Common myeloid progenitor, CD34-positive (primary cell): ENCODE results near the gene CDC42BPA.
A peak's percentile ranks its signal among the peaks of the same experiment; 100 is the strongest.

Source experiments
- CTCF ChIA-PET: fragments of 350-600 bp; sonication (Branson Sonifier 250); formaldehyde crosslinking; loops from one replicate; lab custom pipeline; 2021; ENCODE audit warnings: antibody characterized with exemption; lab: Charles Lee
- POLR2A ChIA-PET: fragments of 350-600 bp; sonication (Branson Sonifier 250); formaldehyde crosslinking; loops from one replicate; lab custom pipeline; 2021; ENCODE audit warnings: antibody characterized with exemption; lab: Charles Lee
- DNase-seq, 3 donors: peaks; one replicate each; pipeline versions ENCODE4 v3.0.0 to v3.0.0-alpha.2; 2013
- H3K27ac ChIP-seq, 2 experiments: 1 replicate in 1 of 2; 2 replicates in 1 of 2; pipeline ENCODE4 v1.7.0; 2013; ENCODE audit warnings: inconsistent platforms in 2 of 2, low read length in 2 of 2, mild to moderate bottlenecking in 2 of 2, low read depth in 1 of 2, moderate library complexity in 1 of 2; ENCODE audit not compliant: severe bottlenecking in 2 of 2, insufficient read depth in 1 of 2, poor library complexity in 1 of 2
- H3K27me3 ChIP-seq, 5 experiments: replicated peaks in 2 of 5; 1 replicate in 3 of 5; 2 replicates in 2 of 5; pipeline versions ENCODE4 v1.6.1 to v1.7.0; 2013; ENCODE audit warnings: low read length in 4 of 5, mild to moderate bottlenecking in 2 of 5, moderate library complexity in 2 of 5, inconsistent platforms in 1 of 5; ENCODE audit not compliant: insufficient read depth in 5 of 5, control insufficient read depth in 4 of 5
- H3K36me3 ChIP-seq, 4 experiments: 1 replicate in 2 of 4; 2 replicates in 2 of 4; pipeline versions ENCODE4 v1.6.1 to v1.7.0; 2013; ENCODE audit warnings: low read length in 3 of 4, control low read depth in 1 of 4, mild to moderate bottlenecking in 1 of 4; ENCODE audit not compliant: control insufficient read depth in 4 of 4, insufficient read depth in 4 of 4
- H3K4me1 ChIP-seq, 4 experiments: 1 replicate in 3 of 4; 2 replicates in 1 of 4; pipeline versions ENCODE4 v1.6.1 to v1.7.1; 2013; ENCODE audit warnings: low read length in 3 of 4, mild to moderate bottlenecking in 3 of 4, control low read depth in 1 of 4, inconsistent platforms in 1 of 4, moderate library complexity in 1 of 4; ENCODE audit not compliant: control insufficient read depth in 4 of 4, insufficient read depth in 4 of 4; ENCODE audit errors: control extremely low read depth in 1 of 4
- H3K4me3 ChIP-seq, 7 experiments: 1 replicate in 4 of 7; 2 replicates in 3 of 7; pipeline versions ENCODE4 v1.5.1 to v1.7.0; 2013; ENCODE audit warnings: mild to moderate bottlenecking in 7 of 7, low read length in 6 of 7, moderate library complexity in 6 of 7, inconsistent platforms in 2 of 7, low read depth in 2 of 7, control low read depth in 1 of 7; ENCODE audit not compliant: insufficient read depth in 4 of 7, control insufficient read depth in 1 of 7; ENCODE audit errors: extremely low read depth in 1 of 7
- H3K9me3 ChIP-seq, 5 experiments: 1 replicate in 4 of 5; 2 replicates in 1 of 5; pipeline versions ENCODE4 v1.6.1 to v1.7.1; 2013; ENCODE audit warnings: low read length in 4 of 5, mild to moderate bottlenecking in 2 of 5, inconsistent platforms in 1 of 5, low read depth in 1 of 5, moderate library complexity in 1 of 5; ENCODE audit not compliant: control insufficient read depth in 4 of 5, insufficient read depth in 2 of 5; ENCODE audit errors: control extremely low read depth in 1 of 5
- WGBS: methylation state at CpG from one replicate; pipeline ENCODE4 v1.1.5; 2013; ENCODE audit not compliant: insufficient coverage; 5-methylcytosine and 5-hydroxymethylcytosine counted together

The CDC42BPA gene

DNA sequence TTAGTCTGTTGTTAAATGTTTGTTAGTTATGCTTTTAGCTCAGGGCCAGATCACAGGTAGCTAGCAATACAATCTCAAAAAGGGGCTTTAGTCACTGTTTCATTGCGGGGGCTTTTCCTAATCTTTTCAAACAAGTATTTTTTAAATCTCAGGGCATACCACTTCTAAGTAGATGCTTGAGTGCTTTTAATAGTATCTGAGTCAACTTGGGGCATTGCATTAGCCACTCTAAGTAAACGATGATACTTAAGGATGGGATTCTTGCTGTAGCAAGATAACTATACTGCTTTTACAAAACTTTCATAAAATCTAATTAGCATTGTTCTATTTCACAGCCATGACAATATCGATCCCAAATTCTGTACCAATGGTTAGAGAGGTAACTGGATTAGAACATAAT lies 11.6 kb downstream of the CDC42BPA start:
- no CpG with 5 or more reads among the region's 3 CpGs for WGBS
- Histone ChIP-seq H3K4me3 (no peak overlapping the region), H3K27me3 (no peaks in the 10 kb centered on the region), H3K27ac (no peak overlapping the region), H3K4me1 (peaks cover 0 to 2% (median 0%) of the 10 kb centered on the region in 4 experiments), H3K9me3 (no peaks in the 10 kb centered on the region), H3K36me3 (no peaks in the 10 kb centered on the region)
- ChIA-PET CTCF (interaction anchor here (0.6 to 1.1 kb wide), 2 partner anchors 66 to 198 kb away, joined by 3 read pairs; no protein-coding TSS in a partner anchor), POLR2A (no interaction called here)
- no peak for DNase-seq

DNA sequence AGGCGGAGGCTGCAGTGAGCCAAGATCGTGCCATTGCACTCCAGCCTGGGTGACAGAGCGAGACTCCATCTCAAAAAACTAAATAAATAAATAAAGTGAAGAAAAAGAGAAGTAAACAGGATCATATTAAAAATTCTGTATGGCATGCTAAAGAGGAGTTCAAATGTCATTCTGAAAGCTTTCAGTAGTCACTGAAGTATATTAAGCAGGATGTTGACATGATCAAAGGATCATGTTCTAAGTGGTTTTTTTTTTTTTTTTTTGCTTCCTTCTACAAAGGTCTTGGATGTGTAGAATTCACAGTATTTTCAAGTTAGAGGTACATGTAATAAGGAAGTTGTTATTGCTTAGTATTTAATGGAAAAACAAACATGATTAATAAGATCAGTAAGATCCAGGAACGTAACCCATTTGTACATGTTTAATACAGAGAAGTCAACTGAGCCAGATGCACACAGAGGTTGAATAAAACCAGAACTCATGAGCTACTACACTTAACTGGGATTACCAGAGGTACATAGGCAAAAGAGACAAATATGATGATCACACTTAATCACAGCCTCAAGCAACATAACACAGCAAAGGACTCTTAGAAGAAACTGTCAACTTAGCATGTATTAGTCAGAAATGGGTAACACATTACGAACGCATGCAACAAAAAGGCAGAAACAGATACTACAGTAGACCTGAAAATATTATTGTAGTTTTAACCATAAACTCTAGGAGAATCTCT lies 12.2 kb downstream of the CDC42BPA start:
- H3K36me3 ChIP-seq: no peaks in the 10 kb centered on the region
- no peak overlapping the region for H3K4me3 ChIP-seq
- H3K27ac ChIP-seq: no peak overlapping the region
- ChIA-PET POLR2A (no interaction called here), CTCF (interaction anchor here (0.6 to 1.1 kb wide), 2 partner anchors 65 to 197 kb away, joined by 3 read pairs; no protein-coding TSS in a partner anchor)
- no peaks in the 10 kb centered on the region for H3K27me3 ChIP-seq
- no peak for DNase-seq
- peaks cover 0 to 2% (median 0%) of the 10 kb centered on the region in 4 experiments for H3K4me1 ChIP-seq
- no peaks in the 10 kb centered on the region for H3K9me3 ChIP-seq
- WGBS: 83% methylated on average over 1 of the region's 6 CpGs

DNA sequence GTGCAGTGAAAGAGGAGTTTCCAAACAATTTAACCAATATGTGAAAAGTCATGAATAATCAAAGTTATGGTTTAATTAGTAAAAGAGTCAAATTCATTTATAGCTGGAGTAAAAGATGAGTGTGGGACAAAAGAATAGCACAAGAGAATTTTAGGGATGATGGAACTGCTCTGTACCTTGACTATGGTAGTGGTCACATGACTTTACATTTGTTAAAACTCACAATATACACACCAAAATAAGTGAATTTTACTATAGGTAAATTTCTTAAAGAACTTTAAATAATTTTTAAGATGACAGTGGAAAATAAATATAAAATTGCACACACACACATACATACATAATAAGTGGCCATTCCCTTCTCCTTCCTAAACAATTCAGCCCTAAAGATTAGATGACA lies 13.6 kb downstream of the CDC42BPA start:
- peaks cover 0 to 2% (median 0%) of the 10 kb centered on the region in 4 experiments for H3K4me1 ChIP-seq
- no peaks in the 10 kb centered on the region for H3K36me3 ChIP-seq
- H3K27me3 ChIP-seq: no peaks in the 10 kb centered on the region
- no peak overlapping the region for H3K4me3 ChIP-seq
- CTCF ChIA-PET: no interaction called here
- POLR2A ChIA-PET: no interaction called here
- H3K9me3 ChIP-seq: no peaks in the 10 kb centered on the region
- DNase-seq: no peak
- H3K27ac ChIP-seq: no peak overlapping the region

DNA sequence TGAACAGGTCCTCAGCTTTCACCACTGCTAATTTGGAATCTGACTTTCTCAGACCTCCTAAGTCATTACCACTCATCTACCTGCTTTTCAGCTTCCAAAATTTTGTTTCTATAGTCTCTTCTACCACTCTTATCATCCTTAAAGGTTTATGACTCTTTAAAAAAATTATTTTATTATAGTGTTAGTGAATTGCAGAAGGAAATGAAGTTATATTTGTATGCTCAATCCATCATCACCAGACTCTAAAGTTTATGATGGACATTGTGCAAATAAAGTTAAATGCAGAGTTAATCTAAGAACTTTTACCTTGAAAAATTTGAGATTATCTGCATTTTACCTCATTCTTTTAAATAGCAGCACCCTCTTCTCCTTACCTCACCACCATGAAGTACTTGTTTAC lies 14.6 kb downstream of the CDC42BPA start:
- Histone ChIP-seq H3K4me1 (peaks cover 0 to 3% (median 1%) of the 10 kb centered on the region in 4 experiments), H3K27me3 (no peaks in the 10 kb centered on the region), H3K36me3 (no peaks in the 10 kb centered on the region), H3K9me3 (no peaks in the 10 kb centered on the region), H3K4me3 (no peak overlapping the region), H3K27ac (no peak overlapping the region)
- CTCF ChIA-PET: interaction anchor here (0.6 to 1.4 kb wide), 2 partner anchors 47 to 144 kb away, joined by 3 read pairs; no protein-coding TSS in a partner anchor
- POLR2A ChIA-PET: no interaction called here
- DNase-seq: no peak

DNA sequence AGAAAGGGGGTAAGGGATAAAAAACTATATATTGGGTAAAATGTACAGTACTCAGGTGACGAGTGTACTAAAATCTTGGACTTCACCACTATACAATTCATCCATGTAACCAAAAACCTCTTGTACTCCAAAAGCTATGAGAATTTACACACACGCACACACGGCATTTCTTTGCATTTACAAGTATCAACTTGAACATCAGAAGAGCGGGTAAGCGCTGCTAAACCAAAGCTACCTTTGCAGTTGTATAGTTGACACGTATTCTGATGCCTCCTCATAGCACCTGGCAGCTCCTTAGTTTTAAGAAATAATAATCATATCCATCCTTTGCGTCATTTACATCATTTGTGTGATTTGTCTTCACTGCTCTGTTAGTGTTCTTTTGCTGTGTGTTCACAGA lies 17.6 kb downstream of the CDC42BPA start:
- CTCF ChIA-PET: interaction anchor here (0.7 kb wide), 1 partner anchor 78 kb away, joined by 3 read pairs; no protein-coding TSS in a partner anchor
- Histone ChIP-seq H3K4me3 (no peak overlapping the region), H3K9me3 (peaks cover 0 to 4% (median 0%) of the 10 kb centered on the region in 5 experiments), H3K27me3 (no peaks in the 10 kb centered on the region), H3K4me1 (peaks cover 0 to 3% (median 1%) of the 10 kb centered on the region in 4 experiments), H3K27ac (no peak overlapping the region), H3K36me3 (no peaks in the 10 kb centered on the region)
- WGBS: 98% methylated on average over 5 of the region's 7 CpGs
- POLR2A ChIA-PET: interaction anchor here (0.6 kb wide), 1 partner anchor 1611 kb away, joined by 4 read pairs; no protein-coding TSS in a partner anchor
- DNase-seq: no peak

DNA sequence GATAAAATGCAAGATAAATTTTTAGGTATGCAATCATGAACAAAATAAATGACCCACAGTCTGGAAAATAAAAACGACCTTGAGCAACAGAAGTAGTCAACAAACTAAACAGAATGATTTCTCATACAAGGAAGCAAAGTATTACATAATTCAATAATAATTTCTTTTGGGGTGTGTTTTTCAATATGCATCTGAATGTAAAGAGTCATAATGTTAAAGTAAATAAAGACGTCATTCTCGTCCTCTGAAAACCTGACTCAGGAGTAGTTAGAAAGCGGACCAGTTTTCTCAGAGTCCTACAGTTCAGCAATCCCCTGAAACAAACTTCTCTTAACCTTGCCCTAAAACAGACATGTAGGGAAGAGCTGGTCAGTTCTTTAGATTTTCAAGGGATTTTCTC lies 18.6 kb downstream of the CDC42BPA start:
- Histone ChIP-seq H3K4me3 (no peak overlapping the region), H3K27ac (peak overlapping the region in 1 of 2 experiments; percentile 61), H3K4me1 (peaks cover 0 to 3% (median 1%) of the 10 kb centered on the region in 4 experiments), H3K36me3 (no peaks in the 10 kb centered on the region), H3K9me3 (peaks cover 0 to 4% (median 0%) of the 10 kb centered on the region in 5 experiments), H3K27me3 (no peaks in the 10 kb centered on the region)
- WGBS: no CpG with 5 or more reads among the region's 4 CpGs
- POLR2A ChIA-PET: no interaction called here
- DNase-seq: no peak
- CTCF ChIA-PET: no interaction called here

DNA sequence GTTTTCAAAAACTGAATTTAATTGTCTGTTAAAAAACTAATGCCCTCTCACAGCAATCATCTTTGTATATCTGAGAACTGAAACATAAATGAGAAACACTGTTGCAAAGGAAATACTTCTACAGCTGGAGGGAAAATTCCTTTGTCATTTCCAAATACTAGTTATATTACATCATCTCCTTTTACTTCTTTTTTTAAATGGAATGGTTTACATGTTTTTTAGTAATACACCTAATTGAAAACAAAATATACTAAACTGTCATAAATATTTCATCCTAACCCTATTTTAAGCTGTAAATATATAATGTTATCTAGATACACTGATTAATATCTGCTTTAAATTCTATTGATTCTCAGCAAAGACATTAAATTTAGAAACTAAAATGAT lies 19.1 kb downstream of the CDC42BPA start:
- Histone ChIP-seq H3K27me3 (no peaks in the 10 kb centered on the region), H3K27ac (peak overlapping the region in 1 of 2 experiments; percentile 61), H3K9me3 (peaks cover 0 to 4% (median 0%) of the 10 kb centered on the region in 5 experiments), H3K36me3 (no peaks in the 10 kb centered on the region), H3K4me3 (no peak overlapping the region), H3K4me1 (peaks cover 0 to 3% (median 1%) of the 10 kb centered on the region in 4 experiments)
- DNase-seq: no peak
- ChIA-PET POLR2A (no interaction called here), CTCF (no interaction called here)
